ENCODE data around the gene LRRC14B.

The LRRC14B gene

DNA sequence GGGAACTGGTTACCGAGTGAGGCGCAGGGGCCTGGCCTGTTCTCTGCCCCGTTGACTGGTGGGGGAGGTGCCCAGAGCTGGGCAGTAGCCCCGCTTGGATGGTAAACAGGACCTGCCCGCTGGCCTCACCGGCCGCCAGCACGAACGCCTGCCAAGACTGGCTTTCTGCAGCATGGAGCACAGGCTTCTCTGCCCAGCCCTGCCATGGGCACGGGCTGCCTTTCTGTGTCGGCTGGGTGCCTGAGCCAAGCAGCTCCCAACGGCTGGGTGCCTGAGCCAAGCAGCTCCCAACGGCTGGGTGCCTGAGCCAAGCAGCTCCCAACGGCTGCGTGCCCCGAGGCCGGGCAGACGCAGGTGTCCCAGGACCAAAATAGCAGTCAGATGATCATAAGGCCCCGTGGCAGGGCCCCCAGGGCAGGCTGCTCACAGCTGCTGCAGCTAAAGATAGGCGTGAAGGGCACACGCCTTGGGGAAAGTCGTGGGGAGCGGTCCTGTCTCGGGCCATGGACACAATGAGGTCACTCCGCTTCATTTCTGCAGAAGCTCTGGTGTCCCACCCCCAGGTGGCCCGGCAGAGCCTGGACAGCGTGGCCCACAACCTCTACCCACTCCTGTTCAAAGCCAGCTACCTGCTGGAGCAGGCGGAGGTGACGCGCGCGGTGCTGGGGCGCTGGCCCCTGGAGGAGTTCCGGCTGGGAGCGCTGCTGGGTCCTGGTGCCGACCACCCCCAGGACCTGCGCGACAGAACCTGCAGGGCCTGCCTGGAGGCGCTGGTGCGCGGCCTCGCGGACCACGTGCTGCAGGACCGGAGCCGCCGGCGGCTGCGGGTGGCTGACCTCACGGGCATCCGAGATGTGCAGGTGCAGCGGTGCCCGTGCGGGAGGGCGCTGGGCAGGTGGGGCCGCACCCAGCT, at the start of gene LRRC14B:
Gene LRRC14B, plus strand, starts transcription at position 460 of the 913 bp plus-strand sequence. Its CDS starts 44 bp downstream, at position 504.
- peak; percentile 19 for DNase-seq

- DNase-seq = no peak
These were observed 49.5 kb upstream of the LRRC14B start for GRCh38 chr5:141761-142160.

DNA sequence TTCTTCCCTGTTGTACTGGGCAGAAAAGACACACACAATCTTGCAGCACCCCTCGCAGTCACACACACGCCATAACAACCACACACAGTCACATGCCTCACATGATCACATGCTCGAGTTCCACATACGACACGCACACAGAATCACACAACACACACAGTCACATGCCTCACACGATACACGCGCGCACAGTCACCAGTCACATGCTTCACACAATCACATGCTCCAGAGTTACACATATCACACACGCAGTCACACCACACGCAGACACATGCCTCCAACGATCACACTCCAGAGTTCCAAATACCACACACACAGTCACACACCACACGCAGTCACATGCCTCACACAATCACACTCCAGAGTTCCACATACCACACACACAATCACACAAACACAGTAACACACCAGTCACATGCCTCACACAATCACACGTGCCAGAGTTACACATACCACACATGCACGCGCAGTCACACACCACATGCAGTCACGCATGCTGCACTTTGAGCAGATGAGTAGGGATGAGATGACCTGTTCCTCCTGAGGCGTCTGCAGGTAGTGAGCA, 49.0 kb upstream of the LRRC14B start:
- no peak for DNase-seq

GRCh38 chr5:143041-143440, 48.3 kb upstream of the LRRC14B start:
- no peak for DNase-seq

DNA sequence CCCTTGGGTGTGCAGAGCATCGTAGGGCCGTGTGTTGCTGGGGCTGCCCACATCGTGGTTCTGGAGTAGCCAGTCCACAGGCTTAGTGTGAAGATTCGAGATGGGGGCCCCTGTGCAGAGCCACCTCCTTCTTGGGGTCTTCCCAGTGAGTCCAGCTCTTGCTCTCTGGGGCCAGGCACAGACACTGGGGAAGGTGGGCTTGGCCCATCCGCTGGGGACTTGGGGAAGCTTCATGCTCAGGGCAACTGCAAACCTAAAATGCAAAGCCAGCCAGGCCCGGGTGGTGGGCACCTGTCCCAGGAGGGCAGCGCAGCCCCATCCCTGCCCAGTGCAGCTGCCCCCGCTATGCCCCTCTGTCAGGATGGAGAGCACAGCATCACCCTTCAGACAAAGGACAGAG, 46.4 kb upstream of the LRRC14B start:
- DNase-seq = no peak

GRCh38 chr5:145585-146323, 45.5 kb upstream of the LRRC14B start:
- no peak for DNase-seq

GRCh38 chr5:147751-148150, 43.5 kb upstream of the LRRC14B start:
- DNase-seq = no peak

- no peak for DNase-seq
These were observed 41.4 kb upstream of the LRRC14B start for GRCh38 chr5:149745-150485.

- DNase-seq = no peak
These were observed 40.5 kb upstream of the LRRC14B start for GRCh38 chr5:150746-151145.

GRCh38 chr5:152077-152476, 39.2 kb upstream of the LRRC14B start:
- no peak for DNase-seq

GRCh38 chr5:153256-153655, 38.0 kb upstream of the LRRC14B start:
- no peak for DNase-seq

GRCh38 chr5:154236-154635, 37.1 kb upstream of the LRRC14B start:
- no peak for DNase-seq

- DNase-seq = no peak
These were observed 36.5 kb upstream of the LRRC14B start for GRCh38 chr5:154826-155225.

- DNase-seq = no peak
These were observed 35.5 kb upstream of the LRRC14B start for GRCh38 chr5:155651-156410.

DNA sequence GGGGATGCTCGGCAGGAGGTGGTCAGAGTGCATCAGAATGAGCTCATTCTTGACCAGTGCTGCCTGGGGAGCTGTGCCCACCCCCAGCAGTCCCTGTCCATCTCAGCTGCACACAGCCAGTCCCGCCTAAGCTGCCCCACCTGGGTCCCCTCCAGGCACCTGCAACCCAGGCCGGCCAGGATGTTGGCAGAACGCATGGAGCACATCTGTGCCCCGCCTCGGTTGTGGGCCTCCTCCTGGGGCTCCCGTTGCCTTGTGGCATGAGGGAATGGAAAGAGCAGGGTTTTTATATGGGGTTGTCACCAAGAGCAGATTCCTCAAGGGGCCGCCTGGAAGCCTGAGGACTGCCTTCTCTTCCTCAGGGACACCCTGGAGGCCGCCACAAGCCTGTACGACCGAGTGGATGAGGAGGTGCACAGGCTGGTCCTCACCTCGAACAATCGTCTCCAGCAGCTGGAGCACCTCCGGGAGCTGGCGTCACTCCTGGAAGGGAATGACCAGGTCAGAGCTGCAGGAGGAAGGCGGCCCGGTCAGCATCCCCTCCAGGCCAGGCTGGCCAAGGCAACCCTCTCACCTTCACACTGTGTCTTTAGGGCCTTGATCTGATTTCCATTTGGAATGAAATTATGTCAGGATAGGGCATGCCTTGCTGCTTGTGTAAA, 34.8 kb upstream of the LRRC14B start:
- DNase-seq = no peak

DNA sequence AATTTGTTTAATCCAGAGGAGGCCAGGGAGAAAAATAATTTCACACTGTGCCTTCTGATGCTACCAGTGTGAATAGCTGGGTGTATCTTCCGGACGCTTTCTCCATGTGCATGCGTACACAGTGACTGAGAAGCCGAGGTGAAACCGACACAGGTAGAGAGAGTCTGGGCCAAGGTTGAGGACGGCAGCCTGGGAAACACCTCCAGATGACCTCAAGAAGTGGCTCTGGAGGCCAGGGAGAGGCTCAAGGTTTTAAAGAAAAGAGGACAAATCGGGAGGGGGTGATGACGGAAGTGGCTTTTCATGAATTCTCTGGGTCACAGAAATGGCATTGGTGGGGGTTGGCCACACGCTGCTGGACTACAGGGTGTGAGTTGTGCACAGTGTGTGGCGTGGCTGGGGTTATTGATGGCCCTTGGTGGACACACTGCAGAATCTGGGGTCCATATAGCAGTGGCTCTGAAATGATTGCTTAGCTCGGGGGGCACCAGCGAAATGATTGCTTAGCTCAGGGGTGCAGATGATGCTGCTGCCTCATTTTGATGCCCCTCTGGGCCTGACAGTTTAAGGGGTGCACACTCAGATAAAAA, 34.1 kb upstream of the LRRC14B start:
- DNase-seq = no peak

- no peak for DNase-seq
These were observed 33.5 kb upstream of the LRRC14B start for GRCh38 chr5:157801-158200.

- no peak for DNase-seq
These were observed 32.4 kb upstream of the LRRC14B start for GRCh38 chr5:158807-159447.

- no peak for DNase-seq
These were observed 31.7 kb upstream of the LRRC14B start for GRCh38 chr5:159448-160172.

DNA sequence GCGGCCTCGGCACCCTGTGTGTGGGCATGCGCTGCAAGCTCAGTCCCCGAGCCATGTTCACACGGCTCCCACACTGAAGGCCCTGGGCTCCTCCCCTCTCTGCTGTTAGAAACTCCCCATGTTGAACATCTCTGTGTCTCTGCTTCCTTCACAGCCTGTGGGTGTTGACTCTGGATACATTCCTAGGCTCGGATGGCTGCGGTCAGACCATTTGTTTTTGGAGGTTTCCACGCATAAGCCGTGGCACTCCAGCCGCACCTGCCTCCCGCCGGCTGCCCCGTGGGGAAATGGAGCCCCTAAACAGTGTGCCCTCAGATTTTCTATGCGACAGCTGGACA, 31.2 kb upstream of the LRRC14B start:
- no peak for DNase-seq

Measured in stimulated activated CD4-positive, alpha-beta T cell treated with anti-CD3 and anti-CD28 coated beads, Interleukin-12 subunit alpha, Interleukin-12 subunit beta, amount 100 ng/mL, for 4 hours (primary cell).